ENCODE results near the gene FMNL2.
"Not testable (repeated sequence)": the region's sequence is repeated elsewhere in the genome, so short reads cannot be mapped to it uniquely, and the experiment has no call there.

FMNL2 gene

GRCh38 chr2:152474523-152474922 is 139.5 kb downstream of the FMNL2 start:
- DNase-seq: not testable (repeated sequence)

DNA sequence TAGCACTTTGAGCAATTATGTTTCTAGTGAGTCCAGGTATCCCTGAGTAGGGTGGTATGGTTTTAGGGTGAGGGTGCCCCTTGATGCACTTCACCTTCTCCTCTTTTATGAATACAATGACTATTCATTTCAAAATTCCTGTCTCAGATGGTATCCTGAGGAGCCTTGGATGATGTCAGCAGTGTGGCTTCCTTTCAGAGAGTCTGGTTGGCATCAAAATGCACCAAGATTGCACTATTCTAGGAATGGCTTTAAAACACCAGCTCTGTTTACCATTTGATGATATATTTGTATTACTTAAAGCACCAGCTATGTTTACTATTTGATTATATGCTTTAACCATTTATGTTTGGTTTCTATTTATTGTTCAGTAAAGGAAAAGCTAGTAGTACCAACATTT is 141.0 kb downstream of the FMNL2 start:
- DNase-seq: no peak

DNA sequence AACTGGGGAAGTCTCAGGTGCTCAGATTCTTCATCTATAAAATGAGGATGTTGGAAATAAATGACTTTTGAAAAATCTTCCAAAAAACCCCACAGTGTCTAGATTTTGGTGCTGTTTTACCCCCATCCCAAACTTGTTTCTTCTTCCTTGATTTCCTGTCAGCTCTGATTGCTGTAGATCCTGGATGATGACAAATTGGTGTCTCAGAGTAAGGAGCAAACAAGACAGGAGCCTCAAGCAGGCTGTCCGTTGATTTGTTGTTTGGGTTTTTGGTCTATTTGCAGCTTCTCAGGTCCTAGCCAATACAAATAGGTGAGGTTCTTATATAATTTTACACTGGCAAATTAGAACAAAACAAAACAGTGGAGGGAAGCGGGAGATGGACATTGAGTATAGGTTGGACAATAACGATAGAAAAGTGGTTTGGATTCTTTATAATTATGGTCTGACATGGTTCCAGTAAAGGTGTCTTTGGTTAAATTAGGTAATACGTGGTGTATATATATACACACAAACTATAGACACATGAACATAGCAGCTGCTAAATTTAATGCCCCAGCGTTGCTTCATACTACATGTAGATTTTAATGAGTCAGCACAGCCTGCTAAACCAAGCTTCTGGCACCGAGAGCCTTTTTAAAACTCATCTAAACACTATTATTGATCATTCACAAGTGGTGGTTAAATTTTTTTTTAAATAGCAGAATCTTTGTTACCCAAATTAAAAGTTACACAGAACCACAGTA is 142.5 kb downstream of the FMNL2 start:
- no peak for DNase-seq

GRCh38 chr2:152479282-152479681 is 144.3 kb downstream of the FMNL2 start:
- DNase-seq: no peak

DNA sequence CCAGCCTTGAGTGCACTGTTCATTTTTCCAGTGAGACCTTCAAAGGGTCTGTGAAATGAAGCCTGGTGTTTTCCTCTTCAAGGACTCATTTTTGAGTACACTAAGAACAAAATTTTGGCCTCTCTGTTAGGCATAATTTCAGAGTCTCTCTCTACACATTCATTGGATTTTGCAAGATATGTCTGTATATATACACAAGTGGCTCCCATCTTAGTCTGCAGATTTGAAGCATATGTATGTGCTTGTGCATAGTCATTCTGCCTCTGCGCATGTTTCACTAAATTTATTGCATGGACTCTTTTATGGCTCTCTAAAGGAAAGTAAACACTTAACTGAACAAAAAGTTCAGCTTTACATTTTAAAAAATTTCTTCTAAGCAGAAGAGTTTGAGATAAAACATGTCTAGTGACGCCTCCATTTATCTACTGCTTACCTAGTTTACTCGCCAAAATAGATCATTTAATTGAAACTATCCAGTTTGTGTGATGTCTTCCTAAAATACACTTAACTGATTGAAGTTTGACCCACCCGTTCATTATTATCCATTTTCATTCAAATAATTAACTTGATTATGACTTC is 145.9 kb downstream of the FMNL2 start:
- no peak for DNase-seq

GRCh38 chr2:152481881-152482583 is 147.1 kb downstream of the FMNL2 start:
- no peak for DNase-seq

DNA sequence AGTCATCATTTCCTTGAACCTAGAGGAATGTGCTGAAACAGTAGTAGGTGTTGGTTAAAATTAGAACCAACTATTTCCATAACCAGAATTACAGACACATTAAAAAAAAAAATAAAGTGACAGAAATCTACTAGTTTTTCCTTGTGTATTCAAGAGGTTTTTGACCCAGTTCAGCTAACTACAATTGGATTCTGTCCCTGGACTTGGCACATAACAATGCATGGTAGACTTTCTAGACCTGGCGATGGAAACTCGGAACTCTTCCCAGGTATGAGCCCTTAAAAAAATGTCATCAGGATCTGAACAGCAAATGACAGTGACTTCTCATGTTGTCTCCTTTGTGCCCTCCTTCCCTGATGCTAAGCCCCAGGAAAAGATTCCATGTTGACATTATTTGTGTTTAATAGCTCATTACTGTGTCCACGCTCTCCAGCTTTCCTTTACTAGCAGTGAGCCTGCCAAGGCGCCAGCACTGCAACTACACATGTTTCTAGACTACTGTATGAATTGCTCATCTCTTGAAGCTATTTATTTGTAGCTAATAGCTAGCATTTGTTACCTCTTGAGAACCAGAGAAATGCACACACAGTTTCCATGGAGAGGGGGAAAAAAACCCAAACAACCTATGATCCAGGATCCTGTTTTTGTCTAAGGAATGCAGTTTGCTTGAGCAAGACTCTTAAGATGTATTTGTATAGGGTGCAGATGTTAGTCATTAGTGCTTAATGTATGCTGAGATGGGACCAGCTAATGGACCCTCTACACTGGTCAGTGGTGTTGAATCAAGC is 148.5 kb downstream of the FMNL2 start:
- DNase-seq: no peak

DNA sequence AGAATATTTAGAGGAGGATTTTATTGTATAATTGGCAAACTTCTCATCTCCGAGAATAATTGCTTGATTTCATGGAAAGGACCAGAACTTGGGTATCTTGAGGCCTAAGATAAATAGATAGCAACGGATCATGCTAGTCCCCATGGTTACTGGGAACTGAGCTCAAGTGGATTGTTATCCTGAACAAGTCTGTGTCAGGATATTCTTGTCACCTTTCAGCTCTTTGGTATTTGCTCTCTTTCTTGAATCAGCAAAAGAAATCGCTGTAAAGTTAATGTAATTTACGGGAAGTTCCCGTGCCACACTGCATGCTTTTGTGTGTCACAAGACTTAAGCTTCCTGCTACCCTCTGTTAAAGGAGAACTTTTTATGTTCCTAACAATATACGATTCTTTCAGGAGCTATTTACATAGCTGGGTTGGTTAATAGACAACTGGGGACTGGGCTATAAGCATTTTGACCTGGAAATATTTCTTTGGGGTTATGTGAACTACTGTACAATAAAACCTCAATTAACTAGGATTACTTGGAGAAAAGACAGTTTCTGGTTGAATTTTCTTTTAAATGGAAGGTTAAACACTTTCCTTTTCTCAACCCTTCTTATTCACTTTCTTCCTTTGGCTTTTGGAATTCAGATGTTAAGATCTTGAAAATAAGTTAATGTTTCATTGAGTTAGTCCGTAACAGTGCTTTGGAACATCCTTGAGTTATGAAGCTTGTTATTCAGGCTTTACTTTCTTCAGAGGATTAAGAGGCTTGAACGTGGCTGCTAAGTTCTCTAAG is 151.2 kb downstream of the FMNL2 start:
- no peak for DNase-seq

DNA sequence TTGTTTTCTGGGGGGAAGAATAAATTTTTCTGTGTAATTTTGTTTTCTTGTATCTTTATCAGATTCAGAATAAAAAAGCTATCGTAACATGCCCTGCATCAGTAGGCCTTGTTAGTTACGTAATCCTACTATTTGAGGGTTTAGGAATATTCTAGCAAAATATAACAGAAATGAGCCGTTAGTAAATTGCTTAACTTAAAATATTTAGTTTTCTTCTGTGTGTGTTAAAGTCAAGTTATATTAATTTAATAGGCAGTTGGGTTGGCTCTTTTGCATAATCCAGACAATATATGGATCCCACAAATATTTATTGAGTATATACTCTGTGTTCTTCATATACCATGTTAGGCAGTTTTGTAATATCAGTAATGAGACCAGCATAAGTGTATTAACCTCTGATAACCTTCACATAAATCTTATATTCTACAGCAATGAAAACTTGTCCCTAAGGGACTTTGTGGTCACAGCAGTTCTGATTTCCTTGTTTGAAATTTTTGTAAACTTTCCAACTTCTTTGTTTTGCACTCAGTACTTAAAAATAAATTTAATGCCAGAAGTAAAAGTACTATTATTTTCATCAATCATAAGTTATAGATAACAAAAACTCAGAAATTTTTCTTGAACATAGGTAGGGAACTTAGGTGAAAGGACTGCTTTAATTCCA is 151.9 kb downstream of the FMNL2 start:
- DNase-seq: no peak

DNA sequence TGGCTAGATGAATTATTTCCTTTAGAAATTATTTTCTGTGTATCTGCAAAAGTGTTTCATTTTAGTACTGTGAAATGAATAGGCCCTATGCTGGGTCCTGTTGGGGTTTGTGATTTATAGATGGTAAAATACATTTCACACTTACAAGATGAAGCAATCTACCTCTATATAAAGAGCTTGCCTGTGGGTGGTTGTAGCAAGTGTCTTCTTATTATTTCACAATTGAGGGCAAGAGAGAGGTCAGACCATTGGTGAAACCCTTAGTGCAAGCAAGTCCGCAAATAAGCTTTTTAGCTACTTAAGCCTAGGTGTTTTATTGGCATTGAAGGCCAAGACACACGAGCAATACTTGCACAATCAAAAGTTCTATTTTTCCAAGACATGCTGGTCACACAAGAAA is 153.1 kb downstream of the FMNL2 start:
- DNase-seq: no peak

- DNase-seq: no peak
Measured at GRCh38 chr2:152489364-152489763, 154.4 kb downstream of the FMNL2 start.

GRCh38 chr2:152490686-152491455 is 155.9 kb downstream of the FMNL2 start:
- no peak for DNase-seq

DNA sequence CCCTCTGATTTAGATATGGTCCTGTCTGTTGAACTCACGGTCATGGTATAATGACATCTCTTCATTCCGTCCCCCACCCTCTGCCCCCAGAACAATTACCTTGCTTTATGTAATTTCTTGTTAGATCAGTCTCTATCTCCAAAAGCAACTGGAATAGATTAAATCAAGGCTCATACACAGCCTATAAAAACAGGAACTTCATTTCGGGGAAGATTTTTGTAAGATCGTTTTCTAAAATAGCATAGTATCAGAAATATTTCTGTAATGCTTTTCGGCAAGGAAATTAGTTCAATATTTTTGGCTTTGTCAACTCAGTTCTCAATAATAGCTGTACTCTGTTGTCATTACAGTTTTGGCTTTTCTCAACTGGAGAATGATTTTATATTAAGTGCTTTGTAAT is 157.2 kb downstream of the FMNL2 start:
- DNase-seq: no peak

- DNase-seq: no peak
Measured at GRCh38 chr2:152492911-152493310, 157.9 kb downstream of the FMNL2 start.

DNA sequence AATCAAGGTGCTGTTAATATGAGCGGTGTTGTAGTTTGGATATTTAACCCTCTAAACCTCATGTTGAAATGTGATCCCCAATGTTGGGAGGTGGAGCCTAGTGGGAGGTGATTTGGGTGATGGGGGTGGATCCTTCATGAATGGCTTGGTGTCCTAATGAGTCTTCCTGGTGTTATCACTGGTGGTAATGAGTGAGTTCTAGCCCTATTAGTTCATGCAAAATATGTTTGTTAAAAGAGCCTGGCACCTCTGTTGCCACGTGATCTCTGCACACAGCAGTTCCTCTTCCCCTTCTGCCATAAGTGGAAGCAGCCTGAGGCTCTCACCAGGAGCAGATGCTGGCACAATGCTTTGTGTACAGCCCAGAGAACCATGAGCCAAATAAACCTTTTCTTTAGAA is 158.4 kb downstream of the FMNL2 start:
- DNase-seq: no peak

GRCh38 chr2:152493945-152494528 is 159.1 kb downstream of the FMNL2 start:
- no peak for DNase-seq

DNA sequence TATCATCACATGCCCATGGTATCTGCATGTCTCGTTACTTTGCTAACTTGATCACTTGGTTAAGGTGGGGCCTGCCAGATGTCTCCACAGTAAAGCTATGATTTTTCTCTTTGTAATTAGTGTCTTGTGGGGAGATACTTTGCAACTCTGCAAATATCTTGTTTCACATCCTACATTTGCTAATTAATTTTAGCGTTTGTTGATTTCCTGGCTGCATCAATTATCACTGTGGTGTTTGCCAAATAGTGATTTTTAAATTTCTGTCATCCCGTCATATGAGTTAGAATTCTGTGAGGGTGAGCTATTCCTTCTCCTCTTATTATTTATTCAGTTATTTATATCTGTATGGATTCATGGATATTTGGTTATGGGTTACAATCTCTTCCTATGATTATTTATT is 161.4 kb downstream of the FMNL2 start:
- DNase-seq: no peak

- DNase-seq: no peak
Measured at GRCh38 chr2:152497481-152498052, 162.6 kb downstream of the FMNL2 start.

DNA sequence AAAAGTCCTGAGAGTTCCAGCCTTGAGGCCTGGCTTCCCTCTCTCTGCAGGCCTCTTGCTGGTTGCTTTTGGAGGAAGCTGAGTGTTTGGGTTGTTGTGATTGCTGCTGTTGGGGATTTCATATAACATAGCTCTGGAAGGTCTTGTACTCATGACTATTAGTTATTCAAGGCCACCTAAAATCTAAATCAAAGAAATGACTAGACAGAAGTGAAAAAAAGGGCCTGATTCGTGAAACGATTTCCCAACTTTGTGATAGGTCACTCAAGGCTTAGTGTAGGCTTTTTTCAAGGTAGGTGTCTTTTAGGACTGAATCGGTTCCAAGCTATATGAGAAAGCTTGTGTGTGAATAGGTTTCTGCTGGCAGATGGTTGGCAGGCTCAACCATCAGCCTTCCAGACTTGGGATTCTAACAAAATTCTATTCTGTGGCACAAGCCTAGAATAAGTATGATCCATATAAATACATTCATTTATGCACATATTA is 164.4 kb downstream of the FMNL2 start:
- DNase-seq: no peak
